Epidermal melanocyte (primary cell): ENCODE measurements around the gene UHRF1.
"Not testable (repeated sequence)": the region's sequence is repeated elsewhere in the genome, so short reads cannot be mapped to it uniquely, and the experiment has no call there.

Source experiments
- DNase-seq: peaks from one replicate; pipeline ENCODE4 v3.0.0; 2011; ENCODE audit warnings: low spot score; ENCODE audit not compliant: insufficient read length

UHRF1 gene

DNA sequence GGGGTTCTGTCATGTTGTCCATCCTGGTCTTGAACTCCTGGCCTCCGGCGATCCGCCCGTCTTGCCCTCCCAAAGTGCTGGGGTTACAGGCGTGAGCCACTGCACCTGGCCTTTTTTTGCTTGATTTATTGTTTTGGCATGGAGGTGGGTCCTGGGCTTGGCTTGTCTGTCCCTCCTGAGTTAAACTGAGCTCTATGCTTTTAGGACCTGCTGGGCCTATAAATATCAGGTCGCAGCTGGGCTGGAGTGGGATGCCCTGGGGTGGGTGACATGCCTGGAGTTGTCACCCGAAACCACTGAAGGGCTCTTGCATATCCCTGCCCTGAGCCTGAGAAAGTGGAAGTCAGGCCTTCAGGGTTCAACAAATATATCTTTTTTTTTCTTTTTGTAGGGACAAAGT is 12.2 kb upstream of the UHRF1 start:
- no peak for DNase-seq

DNA sequence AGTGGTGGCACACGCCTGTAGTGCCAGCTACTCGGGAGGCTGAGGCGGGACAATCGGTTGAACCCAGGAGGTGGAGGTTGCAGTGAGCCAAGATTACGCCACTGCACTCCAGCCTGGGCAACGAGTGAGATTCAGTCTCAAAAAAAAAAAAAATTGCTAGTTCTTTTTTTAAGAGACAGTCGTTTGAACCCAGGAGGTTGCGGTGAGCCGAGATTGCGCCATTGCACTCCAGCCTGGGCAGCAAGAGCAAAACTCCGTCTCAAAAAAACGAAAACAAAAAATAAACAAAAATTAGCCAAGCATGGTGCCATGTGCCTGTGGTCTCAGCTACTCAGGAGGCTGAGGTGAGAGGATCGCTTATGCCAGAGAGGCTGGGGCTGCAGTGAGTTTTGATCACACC is 8.4 kb upstream of the UHRF1 start:
- not testable (repeated sequence) for DNase-seq

DNA sequence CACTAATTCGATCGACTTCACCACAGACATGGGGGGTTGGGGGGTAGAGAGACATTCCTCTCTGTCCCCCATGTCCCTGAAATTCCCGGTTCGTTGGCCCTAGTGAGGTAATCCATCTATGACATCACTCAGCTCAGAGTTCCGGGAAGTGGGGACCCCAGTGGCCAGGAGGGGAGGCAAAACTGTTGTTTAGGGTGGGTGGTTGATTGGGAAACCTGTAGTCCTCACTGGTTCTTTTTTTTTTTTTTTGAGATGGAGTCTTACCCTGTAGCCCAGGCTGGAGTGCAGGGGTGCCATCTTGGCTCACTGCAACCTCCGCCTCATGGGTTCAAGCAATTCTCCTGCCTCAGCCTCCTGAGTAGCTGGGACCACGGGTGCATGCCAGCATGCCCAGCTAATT is 6.5 kb upstream of the UHRF1 start, which contains the start of gene ARRDC5:
Gene ARRDC5 (minus strand): TSS at position 101 of the 400 bp plus-strand sequence. CDS start 71 bp downstream, at position 30.
- no peak for DNase-seq

DNA sequence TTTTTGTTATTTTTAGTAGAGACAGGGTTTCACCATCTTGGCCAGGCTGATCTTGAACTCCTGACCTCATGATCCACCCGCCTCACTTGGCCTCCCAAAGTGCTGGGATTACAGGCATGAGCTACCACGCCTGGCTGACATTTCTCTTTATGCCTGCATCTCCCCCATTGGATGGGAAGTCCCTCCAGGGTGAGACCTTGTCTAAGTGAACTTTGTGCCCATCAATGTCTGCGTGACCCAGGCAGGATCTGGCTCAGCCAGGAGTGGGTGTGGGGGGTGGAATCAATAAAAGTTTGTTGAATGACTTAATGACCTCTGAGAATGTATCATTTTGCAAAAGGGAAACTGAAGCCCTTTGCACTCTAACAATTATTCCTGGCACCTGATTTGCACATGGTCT is 4.8 kb upstream of the UHRF1 start:
- DNase-seq: no peak

DNA sequence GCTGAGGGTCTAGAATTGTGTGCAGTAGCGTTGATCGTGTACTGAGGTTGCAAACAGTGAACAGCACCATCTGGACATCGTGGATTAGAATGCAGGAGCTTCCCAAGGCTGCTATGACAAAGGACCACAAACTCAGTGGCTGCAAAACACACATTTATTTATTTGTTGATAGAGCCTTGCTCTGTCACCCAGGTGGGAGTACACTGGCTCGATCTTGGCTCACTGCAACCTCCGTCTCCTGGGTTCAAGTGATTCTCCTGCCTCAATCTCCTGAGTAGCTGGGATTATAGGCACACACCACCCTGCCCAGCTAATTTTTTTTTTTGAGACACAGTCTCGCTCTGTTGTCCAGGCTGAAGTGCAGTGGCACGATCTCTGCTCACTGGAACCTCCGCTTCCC is 2.3 kb upstream of the UHRF1 start:
- no peak for DNase-seq

DNA sequence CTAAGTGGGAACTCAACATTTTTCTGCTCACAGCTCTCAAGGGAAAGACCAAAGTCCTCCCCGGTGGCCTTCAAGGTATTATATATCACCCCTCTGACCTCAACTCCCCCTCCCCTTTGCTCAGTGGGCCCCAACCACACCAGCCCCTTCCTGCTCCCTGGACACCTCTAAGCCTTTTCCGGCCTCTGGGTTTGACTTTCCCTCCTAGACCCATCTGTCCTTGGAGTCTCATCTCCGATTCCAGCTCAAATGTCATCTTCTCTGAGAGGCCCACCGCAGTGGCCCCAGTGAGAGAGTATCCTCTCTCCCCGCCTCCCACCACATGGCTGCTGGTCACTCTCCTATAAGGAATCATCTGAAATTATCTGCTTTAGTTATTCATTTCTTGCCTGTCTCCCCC is 941 bp upstream of the UHRF1 start:
- DNase-seq: no peak

DNA sequence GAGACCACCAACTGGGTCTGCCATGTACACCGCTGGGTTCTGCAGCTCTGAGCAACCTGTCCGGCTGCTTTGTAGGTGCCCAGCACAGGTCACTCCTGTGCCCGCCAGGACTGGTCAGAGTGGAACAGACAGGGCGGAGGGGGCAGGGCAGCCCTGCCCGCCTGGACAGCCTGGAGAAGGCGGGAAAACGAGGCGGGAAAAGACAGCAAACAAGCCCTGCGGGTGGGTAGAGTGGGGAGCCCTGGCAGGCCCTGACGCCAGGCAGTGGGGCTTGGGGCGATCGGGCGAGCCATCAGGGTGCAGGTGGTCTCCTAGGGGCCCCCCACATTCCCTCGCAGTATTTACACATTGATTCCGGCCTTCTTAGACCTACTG is 533 bp upstream of the UHRF1 start:
- DNase-seq: no peak

DNA sequence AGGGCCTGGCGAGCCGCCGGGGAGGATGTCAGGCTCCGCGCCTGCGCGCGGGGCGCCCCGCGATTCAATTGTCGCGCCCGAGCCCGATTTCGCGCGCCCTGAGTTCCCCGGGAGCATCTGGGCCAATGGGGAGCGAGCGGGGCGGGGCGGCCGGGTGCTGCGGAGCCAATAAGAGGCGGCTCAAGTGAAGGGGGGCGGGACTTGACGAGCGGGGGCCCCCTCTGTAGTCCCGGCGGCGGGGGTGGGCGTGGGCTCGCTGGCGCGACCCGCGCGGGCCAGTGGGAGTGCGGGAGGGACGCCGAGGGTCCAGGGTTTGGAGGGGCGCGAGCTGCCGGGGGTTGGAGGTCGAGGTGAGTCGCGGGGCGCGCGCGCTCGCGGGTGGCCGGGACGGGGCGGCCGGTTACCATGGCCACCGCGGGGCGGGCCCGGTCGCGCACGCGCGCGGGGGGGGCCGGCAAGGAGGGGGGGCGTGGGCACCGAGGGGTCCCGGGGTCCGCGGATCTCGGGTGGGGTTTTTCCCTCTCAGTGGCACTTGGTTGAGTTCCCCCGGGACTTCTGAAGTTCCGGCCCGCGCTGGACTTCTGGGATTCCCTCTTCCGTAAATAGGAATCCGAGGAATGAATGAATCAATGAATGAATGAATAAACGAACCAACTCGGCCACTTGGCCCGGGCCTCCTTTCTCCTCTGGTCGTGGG is 744 bp downstream of the UHRF1 start:
- peak; percentile 94 for DNase-seq

DNA sequence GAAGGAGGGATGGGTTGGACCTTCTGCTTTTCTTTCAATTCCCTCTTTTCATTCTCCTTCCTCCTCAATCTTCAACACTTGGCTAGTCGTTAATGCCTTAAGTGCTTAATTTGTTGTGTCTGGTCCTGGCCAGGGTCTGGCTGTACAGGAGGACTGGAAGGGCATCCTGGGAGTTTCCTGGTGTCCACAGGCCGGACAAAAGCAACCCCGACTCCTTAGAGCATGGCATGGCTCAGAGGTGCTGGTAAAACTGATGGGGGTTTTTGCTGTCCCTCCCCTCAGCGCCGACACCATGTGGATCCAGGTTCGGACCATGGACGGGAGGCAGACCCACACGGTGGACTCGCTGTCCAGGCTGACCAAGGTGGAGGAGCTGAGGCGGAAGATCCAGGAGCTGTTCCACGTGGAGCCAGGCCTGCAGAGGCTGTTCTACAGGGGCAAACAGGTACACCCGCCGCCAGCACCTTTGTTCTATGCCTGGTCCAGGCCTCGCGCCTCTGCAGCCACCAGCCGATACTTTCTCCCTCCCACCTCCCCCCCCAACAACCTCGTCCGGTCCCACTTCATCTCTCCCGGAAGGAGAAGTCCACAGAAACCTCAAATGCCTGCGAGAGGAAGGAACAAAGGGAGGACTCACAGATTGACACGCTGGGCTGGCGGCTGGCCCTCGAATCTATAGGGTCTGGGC is 1.4 kb downstream of the UHRF1 start:
- DNase-seq: peak; percentile 69

DNA sequence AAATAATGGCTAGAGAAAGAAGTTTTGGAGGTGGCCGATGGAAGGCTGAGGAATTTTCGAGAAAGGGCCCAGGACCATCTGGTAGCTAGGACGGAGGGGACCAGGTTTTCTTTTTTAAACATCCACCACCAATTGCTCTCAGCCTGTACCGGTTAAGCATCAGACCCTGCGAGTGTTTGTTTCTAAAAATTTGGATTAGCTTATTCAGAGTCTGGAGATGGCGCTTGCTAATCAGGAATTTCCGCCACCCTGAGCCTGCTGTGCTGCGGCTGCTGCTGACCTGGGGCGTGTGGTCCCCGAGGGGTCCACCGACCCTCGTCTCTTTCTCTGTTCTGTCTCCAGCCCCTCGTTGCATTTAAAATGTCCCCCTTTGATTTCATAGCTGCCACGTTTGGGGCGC is 2.0 kb downstream of the UHRF1 start:
- no peak for DNase-seq

DNA sequence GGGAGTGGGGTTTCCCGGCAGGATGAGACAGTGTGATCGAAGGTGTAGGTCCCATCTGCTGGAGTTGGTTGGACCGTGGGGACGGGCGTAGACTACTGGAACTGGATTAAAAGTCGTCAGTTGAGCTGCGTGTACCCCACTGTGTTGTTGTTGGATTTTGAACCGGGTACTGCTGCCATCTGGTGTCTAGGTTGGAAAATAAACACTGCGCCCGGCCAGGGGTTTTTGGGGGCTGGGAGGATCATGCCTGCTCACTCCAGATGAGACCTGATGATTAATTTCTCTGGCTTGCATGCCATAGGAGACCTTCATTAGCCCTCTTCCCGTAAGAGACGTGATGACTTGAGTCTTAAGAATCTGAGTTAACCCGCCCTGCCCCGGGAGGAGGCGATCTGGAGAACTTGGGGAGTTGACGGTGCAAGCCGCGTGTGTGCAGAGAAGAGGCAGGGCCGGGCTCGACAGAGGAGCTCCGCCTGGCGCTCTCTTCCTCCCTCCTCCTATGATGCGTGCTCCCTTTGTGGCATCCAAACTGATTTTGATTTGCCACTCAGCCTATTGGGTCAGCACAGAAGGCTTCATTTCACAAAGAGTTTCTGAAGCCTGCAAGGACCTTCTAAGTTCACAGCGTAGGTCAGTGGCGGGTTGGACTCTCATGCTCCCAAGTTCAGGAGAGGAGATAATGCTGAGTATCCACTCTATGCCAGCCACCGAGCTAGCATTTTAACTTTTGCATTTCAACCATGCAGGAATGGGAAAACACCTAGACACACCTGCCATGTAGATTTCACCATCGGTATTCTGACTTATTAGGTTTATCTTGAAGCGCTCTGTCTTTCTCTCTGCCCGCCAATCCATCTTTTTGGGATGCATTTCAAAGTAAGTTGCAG is 2.7 kb downstream of the UHRF1 start:
- peak; percentile 93 for DNase-seq

DNA sequence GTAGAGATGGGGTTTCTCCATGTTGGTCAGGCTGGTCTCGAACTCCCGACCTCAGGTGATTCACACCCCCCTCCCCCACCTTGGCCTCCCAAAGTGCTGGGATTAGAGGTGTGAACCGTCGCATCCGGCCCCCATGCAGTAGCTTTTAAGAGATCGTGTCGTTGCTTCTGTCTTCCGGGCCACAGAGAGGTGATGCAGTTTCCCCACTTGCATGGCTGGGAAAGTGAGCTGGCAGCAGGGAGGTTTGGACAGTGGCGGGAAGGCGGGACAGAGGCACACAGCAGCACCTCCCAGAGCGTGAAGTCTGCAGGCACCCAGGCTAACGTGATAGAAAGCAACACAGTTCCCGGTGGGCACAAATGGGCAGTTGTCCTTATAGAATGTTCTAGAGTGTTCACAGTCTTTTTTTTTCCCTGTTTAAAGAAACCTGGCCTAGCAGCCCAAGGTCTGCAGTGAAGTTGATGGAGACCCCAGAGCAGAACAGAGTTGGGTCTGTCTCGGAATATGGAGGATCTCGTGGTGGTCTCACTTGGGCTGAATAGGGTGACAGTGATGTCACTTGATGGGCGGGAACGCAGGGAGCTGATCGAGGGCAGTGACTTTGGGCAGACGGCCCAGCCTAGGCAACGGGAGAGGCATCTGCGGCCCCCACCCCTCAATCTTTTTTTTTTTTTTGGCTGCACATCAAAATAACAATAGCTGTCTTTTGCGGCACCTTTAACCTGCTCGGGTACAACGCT is 4.9 kb downstream of the UHRF1 start:
- DNase-seq: no peak

DNA sequence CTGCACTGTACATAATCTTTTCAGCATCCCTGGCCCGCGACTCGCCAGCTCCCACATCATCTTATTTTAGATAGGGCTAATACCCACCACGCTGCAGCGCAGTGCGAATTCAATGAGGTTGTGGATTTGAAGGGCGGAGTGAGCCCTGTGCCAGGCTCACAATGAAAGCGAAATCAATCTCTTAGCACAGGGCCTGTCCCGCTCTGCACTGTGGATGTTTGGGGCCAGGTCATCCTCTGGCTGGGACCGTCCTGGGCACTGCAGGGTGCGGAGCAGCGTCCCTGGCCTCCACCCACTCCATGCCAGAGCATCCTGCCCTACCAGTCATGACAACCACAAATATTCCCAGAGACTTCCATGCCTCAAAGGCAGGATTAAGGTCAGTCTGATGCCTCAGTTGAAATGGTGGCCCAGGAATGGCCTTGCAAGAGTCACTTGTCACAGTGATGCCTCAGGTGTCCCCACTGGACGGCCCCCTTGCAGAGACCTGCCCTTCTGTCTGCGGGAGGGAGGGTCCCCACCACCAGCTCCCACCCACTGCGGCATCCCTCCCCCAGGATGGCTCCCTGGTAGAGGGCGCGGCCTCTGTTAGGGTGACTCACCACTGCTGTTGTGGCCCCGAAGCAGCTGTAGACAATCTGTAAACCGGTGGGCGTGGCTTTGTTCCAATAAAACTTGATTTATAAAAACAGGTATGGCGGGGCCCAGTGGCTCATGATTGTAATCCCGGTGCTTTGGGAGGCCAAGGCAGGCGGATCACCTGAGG is 5.6 kb downstream of the UHRF1 start:
- peak; percentile 63 for DNase-seq

DNA sequence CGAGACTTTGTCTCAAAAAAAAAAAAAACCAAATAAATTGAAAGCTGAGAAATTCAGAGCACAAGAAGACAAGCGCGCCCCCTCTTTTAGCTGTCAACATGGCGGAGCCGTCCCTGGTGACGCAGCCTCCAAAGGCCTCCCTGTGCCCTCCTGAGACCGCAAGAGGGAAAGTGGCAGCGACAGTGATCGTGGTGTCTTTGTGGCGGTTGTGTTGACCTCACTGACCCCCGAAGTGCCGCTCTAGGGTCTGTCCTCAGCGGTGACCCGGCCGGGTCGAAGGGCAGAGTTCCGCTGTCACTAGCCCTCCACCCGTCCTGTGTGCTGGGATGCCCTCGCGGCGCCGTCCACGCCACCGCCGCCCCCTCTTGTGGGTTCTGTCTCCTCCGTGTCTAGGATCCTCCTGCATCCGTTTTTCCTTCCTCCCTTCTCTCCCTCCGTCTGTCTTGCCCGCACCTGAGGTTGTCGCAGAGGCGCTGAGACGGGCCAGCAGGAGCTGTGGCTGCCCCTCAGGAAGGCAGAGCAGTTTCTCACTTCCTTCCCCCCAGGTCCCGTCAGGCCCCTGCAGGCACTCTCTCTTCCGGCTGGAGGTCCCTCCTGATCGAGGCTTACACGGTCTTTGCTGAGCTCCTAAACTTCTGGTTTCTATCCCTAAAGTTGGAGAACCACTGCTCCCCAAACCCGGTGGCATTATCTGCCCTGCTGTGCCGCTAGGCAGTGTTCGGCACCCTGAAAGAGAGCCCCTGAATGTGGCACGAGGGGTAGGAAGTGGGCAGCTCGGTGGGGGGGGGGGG is 7.2 kb downstream of the UHRF1 start:
- no peak for DNase-seq

DNA sequence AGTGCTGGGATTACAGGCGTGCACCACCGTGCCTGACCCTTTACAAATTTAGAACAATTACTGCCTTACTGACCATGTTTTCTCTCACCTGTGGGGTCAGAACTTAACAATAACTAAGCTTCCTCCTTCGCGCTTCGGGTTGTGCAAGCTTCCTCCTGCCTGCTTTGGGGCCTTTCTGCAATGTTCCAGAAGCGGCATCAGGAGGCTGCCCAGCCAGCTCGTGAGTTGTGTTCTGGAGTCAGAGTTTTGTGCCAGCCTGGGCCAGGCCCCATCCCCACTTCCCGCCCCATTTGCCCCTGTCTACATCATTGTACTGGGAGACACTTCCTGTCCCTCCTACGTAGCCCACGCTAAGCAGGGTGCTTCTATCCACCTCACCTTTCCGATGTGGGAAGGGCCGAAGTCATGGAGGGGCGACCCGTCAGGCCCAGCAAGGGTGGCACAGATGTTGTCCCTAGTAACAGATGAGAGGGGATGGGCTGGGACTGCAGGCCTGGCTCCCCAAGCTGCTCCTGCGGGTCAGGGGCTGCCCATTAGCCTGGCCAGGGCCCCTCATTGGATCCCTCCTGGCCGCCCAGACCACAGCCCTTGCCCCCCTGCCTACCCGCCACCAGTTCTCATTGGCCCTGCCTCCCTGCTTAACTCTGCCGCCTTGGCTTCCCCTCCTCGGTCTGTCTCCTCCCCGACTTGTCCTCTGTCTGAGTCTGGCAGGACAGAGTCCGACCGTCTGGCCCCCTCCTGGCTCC is 13.4 kb downstream of the UHRF1 start:
- no peak for DNase-seq

DNA sequence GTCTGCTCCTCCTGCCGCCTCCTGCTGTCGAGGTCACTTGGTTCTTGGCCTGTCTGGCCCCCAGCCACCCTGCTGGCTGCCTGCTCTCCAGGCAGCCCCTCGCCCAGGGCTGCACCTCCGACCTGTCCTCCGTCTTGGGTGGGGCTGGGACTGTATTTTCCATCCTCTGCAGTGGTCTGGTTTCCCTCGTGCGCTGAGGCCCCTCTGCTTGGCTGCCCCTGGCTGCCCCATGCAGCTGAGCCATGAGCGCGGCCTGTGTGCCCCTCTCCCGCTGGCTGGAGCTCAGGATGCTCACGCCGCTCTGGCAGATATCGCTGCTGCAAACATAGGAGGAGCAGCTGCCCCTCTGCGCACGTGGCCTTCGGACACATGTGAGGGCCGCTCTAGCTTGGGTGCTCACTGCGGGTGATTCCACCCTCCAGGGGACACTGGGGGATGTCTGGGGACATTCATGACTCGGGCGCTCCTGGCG is 14.0 kb downstream of the UHRF1 start:
- DNase-seq: no peak

DNA sequence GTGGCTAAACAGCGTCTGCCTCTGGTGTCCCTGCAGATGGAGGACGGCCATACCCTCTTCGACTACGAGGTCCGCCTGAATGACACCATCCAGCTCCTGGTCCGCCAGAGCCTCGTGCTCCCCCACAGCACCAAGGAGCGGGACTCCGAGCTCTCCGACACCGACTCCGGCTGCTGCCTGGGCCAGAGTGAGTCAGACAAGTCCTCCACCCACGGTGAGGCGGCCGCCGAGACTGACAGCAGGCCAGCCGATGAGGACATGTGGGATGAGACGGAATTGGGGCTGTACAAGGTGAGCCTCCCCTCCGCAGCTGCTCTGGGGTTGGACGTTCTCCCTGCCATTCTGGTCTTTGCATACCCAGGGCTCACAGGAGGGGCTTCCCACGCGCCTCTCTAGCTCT is 19.9 kb downstream of the UHRF1 start:
- no peak for DNase-seq

DNA sequence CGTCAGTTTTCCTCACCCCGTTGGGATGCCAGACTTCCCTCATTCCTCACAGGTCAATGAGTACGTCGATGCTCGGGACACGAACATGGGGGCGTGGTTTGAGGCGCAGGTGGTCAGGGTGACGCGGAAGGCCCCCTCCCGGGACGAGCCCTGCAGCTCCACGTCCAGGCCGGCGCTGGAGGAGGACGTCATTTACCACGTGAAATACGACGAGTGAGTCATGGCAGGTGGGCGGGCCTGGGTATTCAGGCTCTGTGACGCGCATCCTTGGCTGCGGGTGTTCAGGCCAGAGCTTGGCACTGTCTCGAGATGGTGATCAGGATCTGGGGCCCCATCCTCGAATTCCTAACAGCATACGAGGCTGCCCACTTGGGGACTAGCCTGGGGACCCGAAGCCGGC is 21.4 kb downstream of the UHRF1 start:
- no peak for DNase-seq

DNA sequence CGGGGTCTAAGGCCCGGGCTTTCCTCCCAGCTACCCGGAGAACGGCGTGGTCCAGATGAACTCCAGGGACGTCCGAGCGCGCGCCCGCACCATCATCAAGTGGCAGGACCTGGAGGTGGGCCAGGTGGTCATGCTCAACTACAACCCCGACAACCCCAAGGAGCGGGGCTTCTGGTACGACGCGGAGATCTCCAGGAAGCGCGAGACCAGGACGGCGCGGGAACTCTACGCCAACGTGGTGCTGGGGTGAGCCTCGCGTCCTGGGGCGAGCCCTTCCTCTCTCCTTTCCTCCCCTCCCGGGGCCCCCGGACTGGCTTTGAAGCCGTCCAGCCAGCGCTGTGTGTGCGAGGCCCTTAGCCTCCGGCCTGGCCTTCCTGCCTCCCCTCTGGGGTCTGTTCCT is 23.4 kb downstream of the UHRF1 start:
- no peak for DNase-seq
